GM18858 (cell line): Measurements from ENCODE around the gene NNT.
A peak's percentile ranks its signal among the peaks of the same experiment; 100 is the strongest.

Source experiments
- ATAC-seq: cut with Tn5 transposase; IDR thresholded peaks from one replicate; pipeline ENCODE4 v1.9.1; 2021; ENCODE audit not compliant: unreplicated experiment

NNT gene

DNA sequence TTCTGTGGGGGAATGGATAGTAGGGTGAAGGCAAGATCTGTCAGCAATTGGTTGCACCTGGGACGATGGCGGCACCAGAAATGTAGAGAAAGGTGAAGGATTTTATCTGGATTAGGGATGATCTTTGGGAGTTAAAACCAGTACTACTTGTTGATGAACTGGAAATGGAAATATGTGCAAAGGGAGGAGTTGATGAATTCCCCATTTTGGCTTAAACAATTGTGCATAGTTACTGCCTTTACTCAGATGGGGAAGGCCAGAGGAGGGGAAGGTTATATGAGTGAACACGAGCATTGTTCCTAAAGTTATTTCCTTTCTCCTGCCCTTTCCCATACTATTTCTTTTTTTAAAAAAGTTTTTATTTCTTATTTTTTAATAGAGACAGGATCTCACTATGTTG is 19.1 kb downstream of the NNT start:
- ATAC-seq = no peak

DNA sequence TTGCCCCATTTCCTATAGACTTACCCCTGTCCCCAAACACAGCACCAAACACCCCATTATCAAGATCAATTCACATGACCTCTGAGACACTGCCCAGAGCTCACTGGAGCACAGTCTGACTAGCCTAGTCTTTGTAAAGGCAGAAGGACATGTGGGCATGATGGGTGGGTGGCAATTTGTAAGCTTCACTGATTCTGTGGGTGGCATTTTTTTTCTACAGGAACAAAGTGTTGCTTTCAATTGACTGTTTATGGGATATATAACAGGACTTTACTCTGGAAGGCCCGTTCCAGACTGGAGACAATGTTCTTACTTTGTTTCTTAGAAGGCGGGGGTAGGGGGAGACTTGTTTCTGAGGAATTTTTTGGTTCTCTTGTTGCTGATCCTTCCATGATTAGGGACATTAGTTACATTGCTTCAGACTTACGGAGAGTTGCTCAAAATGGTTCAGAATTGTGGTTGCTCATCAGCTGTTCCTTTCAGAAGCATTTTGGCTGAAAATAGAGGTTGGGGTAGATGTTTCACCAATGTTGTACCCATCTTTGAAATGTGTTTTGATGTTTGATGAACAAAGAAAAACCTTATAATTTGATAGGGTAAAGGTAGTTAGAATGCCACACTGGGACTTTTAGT is 20.2 kb downstream of the NNT start:
- ATAC-seq = no peak

DNA sequence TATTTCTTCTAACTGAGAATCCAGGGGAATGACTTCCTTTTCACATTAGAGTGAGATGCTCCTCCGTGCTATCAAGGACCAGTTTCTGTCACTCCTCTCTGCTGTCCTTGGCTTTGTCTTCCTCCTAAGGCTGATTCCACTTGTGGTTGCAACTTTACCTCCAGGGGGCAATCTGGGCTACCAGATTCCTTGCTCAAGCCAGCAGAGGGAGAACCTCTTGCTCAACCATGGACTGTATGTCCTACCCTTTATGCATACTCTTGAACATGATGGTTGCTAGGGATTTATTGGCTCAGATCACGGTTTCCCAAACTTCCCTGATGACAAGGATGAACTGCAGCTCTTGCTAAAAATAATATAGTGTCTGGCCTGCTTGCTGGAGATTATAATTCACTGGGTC is 24.0 kb downstream of the NNT start:
- no peak for ATAC-seq

DNA sequence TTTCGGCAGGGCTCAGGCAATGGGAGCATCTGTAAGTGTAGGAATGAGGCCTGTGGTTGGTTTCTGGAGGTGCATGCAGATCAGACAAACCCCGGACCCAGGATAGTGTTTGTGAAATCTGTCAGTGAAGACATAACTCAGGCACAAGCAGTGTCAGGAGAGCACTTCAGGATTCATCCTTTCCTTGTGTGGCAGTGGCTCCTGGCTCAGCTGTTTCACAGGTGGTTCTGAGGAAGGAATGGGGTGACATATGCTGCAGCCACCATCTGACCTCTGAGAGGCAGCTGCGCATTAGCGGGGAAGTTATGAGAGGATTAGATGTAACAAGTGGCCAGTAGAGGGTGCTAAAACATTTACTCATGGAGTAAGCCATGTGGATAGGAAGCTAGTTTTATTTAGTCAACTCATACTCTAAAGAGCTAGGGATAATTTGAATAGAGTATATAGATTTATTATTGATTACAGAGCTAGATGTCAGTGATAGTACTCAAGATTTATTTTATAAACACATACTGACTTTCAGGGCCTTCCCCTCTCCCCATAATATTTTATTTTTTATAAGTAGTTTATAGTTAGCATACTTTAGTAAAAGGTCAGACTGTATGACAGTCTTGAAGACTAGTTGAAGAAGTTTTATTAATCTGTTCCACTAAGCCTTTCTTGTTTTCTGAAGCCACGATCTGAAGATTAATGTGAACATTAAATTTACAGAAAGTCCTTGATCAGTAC is 28.4 kb downstream of the NNT start:
- peak; percentile 93 for ATAC-seq

DNA sequence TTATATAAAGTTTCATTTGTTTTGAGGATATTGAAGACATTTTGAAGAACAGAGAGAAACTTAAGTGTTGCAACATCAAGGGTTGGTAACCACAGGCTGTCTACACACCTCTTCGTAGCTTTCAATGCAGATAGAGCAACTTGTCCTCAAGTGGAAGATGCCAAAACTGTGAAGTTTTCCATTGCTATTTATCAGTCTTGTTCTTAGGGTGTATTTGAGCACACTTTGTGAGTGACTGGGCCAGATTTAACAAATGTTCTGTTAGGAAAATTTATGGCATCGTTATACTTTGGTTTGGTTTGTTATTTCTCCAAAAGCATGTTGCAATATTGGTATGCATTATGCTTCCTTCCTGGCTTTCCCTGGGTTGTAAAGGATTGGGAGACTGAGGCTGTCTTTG is 31.6 kb downstream of the NNT start:
- no peak for ATAC-seq

DNA sequence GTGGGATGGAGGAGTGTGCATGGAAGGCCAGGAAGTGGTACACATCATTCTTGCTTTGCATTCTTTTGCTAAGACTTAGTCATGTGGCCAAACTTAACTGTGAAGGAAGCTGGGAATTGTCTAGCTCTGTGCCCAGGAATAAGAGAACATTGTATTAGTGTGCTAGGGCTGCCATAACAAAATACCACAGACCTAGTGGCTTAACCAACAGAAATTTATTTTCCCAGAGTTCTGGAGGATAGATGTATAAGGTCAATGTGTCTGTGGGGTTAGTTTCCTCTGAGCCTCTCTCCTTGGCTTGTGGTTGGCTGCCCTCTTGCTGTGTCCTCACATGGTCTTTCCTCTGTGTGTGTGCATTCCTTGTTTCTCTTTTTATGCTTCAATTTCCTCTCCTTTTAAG is 32.4 kb downstream of the NNT start:
- ATAC-seq = no peak

DNA sequence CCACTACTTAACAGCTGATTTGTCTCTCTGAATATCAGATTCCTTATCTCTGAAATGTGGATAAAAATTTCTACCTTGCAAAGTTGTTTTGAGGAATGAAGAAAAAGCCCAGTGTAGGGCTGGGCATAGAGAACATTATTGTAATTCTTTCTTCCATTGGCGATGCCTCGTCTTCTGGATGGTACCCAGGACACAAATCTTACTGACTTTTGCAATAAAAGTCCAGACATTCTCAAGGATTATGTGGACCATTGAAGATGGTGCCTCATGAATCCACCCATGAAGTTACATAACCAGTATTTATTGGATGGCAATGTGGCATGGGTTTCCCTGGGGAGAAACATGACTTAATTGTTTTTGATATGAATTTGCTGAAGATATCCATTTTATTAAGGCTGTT is 33.1 kb downstream of the NNT start:
- no peak for ATAC-seq

DNA sequence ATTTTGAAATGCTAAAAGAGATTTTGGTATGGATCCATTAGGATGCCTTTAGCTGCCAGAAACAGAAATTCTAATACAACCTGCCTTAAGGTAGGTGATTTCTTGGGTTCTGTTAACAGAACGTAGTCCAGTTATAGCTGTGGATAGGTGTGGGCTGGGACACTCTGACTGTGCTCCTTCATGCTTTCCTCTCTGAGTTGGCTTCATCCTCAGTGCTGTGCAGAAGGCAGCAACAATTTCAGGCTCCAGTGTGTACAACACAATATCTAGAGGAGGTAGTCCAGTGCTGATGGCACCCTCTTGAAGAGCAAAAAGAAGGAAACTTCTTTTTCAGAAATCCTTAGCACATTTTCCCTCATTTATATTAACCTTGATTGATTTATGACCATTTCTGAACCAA is 34.4 kb downstream of the NNT start:
- no peak for ATAC-seq

DNA sequence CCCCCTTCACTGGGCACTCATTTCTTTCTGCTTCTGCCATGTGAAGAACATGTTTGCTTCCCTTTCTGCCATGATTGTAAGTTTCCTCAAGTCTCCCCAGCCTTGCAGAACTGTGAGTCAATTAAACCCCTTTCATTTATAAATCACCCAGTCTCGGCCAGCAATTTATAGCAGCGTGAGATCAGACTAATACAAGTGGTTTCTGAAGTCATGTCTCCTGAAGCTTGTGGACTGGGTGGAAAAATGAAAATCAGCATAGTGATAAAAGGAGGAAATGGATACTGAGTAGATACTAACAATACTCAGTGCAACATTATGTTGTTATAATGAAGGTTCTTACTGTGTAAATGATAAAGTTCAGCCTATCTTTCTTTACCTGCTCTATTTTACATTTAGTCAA is 35.1 kb downstream of the NNT start:
- peak; percentile 34 for ATAC-seq

DNA sequence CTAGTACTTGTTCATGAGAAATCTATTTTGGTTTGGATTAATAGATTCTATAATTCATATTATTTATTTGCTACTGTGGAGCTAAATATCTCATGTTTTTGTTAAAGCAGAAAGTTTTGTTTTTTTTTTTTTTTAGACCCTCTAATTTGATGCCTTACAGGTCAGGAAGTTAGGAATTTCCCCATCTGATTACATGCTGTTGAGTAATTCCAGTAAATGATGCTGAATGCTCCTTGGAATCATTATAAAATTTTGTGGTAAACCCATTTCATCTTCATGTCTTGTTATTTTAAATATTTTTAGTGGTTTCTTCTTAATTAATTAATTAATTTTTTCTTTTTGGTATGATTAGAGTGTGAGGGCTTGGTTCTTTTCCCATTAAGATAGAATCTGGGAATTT is 35.6 kb downstream of the NNT start:
- ATAC-seq = peak; percentile 19

DNA sequence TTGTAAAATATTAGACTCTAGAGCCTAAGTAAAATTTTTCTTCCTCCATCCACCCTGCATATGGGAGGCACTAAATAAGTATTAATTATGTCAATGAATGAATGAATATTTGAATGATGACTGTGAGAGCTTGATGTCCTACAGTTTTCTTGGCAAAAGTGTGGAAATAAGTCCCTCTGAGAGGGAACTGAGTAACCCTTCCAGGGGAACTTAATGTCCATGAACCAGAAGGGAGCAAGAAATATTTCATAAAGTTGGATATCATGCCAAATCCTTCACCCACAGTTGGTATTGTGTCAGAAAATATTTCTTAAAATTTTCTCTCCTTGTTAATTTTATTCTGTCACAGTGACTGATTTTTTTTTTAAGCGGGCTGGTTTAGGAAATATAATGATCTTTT is 36.6 kb downstream of the NNT start:
- ATAC-seq = no peak

DNA sequence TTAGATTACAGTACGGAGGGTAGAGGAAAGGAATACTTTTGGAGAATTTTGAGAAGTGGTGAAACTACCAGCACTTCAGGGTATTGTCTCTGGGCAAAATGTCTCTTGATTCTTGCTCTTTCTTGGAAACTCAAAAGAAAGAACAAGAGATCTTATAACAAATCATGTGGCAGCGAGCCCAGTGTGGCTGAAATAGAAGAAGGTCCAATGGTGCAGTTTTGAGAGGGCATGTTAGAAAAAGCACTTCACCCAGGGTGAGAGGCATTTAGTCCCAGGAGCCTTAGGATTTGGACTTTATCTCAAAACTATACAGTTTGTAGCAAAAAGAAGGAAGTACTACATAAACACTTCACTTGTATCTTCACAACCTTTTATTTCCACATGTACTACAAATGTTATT is 39.4 kb downstream of the NNT start:
- ATAC-seq = no peak

DNA sequence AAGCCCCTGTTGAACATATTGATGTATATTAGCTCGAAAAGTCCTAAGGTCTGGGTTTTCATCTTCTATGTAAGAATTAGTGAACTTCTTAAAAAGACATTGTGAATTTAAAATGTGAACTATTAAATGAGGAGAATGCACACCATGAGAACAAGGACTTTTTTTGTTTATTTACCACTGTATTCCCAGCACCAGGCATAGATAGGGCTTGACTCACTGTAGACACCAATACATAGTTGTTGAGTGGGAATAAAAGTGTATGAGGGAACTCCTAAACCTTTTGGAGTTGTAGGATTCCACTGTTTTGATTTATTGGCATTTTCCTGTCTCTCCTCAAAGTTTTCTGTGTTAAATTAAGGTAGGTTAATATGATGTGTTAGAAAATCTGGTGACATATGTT is 40.3 kb downstream of the NNT start:
- ATAC-seq = no peak

DNA sequence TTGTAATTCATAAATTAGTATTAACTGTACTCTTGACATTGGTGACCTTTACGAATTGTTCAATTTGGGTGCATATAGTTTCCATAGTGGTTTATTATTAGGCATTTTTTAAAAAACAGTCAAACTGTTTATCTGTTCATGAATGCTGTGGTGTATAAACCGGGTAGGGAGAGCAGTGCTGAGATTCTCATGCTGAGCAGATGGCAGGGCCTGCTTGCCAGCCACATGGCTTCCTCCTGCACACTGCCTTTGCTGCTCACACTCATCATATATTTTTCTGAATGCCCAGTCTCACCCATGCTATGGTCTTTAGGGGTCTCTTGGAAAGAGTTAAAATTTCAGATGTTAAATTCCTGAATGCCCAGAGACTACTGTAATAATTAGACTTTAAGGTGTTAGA is 40.8 kb downstream of the NNT start:
- ATAC-seq = no peak

DNA sequence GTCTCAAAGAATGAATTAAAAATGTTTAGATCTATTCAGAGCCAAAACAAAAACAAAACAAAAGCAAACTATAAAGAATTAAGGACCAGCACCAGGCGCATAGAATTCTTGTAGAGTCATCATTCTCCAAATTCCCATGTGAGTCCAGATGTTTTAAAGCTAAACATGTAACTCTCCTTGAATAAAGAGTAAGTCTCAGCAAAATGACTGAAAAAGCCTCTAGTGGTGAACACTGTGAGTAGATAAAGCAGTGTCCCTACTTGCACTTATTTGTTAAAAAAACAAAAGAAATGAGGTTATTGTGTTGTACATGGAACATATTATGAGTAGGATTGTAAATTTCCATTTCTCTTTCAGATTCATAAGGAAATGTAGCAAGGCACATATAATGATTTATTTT is 44.0 kb downstream of the NNT start:
- no peak for ATAC-seq

DNA sequence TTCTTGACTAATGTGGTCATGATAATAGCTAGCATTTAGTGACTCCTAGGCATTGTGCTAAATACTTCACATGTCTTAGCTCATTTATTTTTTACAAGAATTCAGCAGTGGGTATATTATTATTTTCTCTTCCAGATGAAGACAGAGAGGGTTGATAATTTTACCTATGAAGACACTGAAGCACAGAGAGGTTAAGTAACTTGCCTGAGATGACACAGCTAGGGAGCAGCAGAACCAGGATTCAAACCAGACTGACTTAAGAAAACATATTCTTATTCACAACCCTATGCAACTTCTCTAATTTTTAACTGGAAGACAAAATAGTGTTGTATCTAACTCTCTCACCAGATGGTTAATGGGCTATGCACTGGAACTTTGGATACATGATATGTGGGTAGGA is 44.8 kb downstream of the NNT start:
- ATAC-seq = no peak

DNA sequence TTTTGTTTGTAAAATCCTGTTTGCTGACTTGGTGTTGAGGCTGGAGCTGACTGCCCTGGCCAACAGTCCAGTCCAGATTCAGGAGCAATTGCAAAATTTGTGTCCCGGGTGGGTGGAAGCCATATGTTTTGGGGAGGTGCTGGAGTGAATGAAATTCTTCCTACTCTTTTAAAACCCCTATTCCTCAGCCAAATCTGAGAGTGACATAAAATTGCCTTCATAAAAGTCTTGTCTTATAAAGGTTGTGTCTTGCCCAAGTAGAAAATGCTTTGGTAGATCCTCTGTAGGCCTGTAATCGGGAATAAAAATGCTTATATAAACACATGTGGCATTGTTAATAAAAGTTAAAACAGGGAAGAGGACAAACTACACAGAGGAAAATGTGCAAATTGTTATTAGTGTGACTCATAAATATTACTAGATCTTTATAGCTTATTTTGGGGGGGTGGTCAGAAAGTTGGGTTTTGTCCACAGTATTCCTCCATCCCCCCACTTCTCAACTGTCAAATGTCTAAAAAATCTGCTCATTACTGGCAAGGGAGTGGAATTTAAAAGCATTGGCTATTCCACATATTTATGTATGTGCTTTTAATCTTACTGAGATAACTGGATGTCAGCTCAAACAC is 45.6 kb downstream of the NNT start:
- no peak for ATAC-seq

DNA sequence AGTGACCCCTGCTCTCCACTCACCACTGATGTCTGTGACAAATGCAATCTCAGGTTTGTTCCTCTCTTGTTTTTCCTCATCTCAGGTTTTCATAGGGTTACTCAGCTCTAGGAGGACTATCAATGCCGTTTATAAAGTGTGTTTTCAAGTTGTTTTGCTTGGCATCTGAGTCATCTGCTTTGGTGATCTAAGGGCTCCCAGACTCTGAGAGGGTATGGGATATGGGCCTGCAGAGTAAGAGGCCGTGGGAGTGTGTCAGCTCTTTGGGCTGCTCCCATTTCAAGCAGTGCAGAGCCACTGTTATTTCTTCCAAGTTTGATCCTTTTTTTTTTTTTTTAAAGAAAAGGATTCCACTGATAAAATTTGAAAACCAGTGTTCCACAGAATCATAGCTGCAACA is 46.3 kb downstream of the NNT start:
- ATAC-seq = no peak

DNA sequence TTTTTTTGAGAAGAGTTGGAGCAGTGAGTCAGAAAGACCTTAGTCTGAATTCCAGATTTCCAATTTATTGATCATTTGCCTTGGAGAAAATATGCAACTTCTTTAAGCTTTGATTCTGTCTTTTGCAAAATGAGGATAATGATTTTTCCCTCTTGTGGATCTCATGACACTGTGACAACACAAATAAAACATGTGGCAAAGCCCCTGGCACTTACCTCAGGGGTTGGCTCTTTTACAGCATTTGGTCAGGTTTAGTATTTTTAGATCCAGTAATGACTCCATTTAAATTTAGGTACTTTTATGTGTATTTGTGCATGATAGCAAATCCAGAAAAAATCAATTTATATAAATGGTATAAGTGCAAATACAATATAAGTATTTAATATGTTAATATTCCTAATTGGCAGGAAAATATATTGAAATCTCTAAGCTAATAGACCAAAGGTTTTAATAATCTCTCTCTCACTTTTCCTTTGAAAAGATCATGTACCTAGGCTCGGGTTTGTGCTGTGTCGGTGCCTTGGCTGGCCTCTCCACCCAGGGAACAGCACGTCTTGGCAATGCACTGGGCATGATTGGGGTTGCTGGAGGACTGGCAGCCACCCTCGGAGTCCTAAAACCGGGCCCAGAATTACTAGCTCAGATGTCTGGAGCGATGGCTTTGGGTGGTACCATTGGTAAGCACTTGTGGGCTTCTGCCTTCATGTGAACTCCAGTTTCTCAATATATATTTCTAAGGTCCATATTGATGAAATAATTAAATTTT is 49.7 kb downstream of the NNT start:
- no peak for ATAC-seq

DNA sequence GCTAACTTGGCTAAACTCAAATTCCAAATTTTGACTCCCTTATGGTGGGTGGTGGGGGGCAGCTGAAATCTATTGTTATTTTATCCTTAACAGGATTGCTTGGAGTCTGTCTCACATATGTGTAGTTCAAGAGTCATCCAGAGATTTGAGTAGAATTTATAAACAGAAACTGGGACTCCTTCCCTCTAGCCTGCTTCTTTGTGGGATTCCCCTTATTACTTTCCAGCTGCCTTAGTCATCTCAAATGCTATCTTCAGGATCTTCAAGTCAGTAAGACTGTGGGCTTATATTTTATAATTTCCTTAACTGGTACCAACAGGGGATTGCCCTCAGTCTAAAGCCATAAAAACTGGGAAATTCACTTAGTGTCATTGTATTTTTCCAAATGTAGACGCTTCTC is 55.5 kb downstream of the NNT start:
- no peak for ATAC-seq

DNA sequence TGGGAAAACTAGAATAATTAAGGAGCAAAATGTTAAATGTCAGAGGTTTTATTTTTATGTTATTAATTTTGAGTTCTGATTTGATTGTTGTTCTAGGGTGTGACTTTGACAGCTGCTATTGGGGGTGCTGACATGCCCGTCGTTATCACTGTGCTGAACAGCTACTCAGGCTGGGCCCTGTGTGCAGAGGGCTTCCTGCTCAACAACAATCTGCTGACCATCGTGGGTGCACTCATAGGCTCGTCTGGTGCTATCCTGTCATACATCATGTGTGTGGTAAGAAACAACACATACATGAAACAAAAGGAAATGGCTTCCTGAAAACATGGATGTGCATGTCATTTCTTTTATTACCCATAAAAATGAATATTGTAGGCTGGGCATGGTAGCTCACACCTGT is 56.1 kb downstream of the NNT start:
- no peak for ATAC-seq

DNA sequence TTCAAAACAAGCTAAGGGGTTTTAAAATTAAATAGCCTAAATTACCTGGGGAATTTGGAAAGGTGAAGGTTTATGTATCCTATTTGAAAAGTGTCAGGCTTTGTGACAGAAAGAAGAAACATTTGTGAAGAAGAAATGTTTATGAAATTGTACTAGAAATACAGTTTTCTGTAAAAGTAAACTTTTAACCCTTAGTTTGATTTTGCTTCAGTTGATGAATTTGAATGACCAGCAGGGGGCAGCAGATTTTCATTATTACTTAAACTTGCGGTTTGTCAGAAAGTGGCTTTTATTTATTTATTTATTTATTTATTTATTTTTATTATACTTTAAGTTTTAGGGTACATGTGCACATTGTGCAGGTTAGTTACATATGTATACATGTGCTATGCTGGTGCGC is 58.1 kb downstream of the NNT start:
- ATAC-seq = no peak
